ENCODE measurements around the gene CEP85. TPM values are rescaled to one million over a fixed set of nuclear protein-coding genes. Genes with fewer than 3 reads are reported as not detected.

The CEP85 gene
- total RNA-seq, 1 experiment from 2014 or later, result 37.2 TPM

DNA sequence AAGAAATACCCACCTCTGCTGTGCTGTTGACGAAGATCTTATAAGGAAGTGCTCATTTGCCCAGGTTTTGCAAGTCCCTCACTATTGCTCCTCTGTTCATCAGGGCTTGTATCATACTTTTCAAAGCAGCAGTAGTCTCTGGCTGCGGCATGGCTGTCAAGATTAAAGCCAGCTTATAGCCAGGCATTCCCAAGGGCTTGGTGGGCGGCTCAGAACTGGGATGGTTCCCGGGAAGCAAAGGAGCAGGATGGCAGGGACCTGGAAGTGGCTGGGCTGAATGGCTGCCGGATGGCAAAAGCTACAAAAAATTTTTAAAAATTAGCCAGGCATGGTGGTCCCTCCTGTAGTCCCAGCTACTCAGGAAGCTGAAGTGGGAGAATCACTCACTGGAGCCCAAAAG is 29.2 kb downstream of the CEP85 start:
- Histone ChIP-seq H3K9ac (ENCODE audit: low read length) (no peak overlapping the region), H3K27ac (ENCODE audit: low read depth, low read length) (no peak overlapping the region), H3K9me3 (ENCODE audit: control insufficient read depth in 1 of 2, insufficient read depth in 1 of 2, low read depth in 1 of 2, low read length in 2 of 2) (0 out of 4 replicates have a peak, but pooled peaks cover 0 to under 1% of the 10 kb centered on the region in 2 experiments), H3K27me3 (ENCODE audit: insufficient read depth, low read length) (no peaks in the 10 kb centered on the region), H3K9me2 (ENCODE audit: insufficient read depth) (no peaks in the 10 kb centered on the region), H3K4me1 (ENCODE audit: control insufficient read depth in 1 of 2, insufficient read depth in 2 of 2, low read length in 2 of 2) (no peaks in the 10 kb centered on the region), H3K36me3 (ENCODE audit: control insufficient read depth in 1 of 2, insufficient read depth in 2 of 2, low read length in 2 of 2) (peaks cover 41 to 58% of the 10 kb centered on the region in 2 experiments), H3K4me3 (replicated peaks in 1 of 2; ENCODE audit: low read depth in 1 of 2, low read length in 2 of 2) (no peak overlapping the region), H2AFZ (ENCODE audit: low read depth, low read length, poor library complexity, severe bottlenecking) (no peak overlapping the region), H4K20me1 (ENCODE audit: insufficient read depth) (no peaks in the 10 kb centered on the region), H3K4me2 (ENCODE audit: low read length) (no peak overlapping the region), H3K79me2 (ENCODE audit: insufficient read depth, low read length) (no peaks in the 10 kb centered on the region)
- ChIA-PET RAD21 (ENCODE audit: low non-redundant PET in 1 of 2, low total read pairs in 2 of 2, uncharacterized antibody in 2 of 2, unreplicated experiment in 2 of 2) (no interaction called here), CTCF (interaction anchor here (1.0 kb wide), 1 partner anchor 11 kb away, joined by 3 read pairs; no protein-coding TSS in a partner anchor), POLR2A (no interaction called here)
- DNase-seq (ENCODE audit: low read depth, low spot score) (no peak), ATAC-seq (no peak)
- BruUV-seq (replicated peaks), result no TSS peak
- intact Hi-C loops (cut with micrococcal nuclease), result no loop called here
- no peak for TF ChIP-seq ZFX (IDR thresholded peaks at IDR 0.05)
- TF ChIP-seq SRF (IDR thresholded peaks at IDR 0.05; ENCODE audit: low read depth), result no peak
- TF ChIP-seq, protein P1, sequence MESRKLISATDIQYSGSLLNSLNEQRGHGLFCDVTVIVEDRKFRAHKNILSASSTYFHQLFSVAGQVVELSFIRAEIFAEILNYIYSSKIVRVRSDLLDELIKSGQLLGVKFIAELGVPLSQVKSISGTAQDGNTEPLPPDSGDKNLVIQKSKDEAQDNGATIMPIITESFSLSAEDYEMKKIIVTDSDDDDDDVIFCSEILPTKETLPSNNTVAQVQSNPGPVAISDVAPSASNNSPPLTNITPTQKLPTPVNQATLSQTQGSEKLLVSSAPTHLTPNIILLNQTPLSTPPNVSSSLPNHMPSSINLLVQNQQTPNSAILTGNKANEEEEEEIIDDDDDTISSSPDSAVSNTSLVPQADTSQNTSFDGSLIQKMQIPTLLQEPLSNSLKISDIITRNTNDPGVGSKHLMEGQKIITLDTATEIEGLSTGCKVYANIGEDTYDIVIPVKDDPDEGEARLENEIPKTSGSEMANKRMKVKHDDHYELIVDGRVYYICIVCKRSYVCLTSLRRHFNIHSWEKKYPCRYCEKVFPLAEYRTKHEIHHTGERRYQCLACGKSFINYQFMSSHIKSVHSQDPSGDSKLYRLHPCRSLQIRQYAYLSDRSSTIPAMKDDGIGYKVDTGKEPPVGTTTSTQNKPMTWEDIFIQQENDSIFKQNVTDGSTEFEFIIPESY (IDR thresholded peaks at IDR 0.05; ENCODE audit: extremely low read depth, insufficient replicate concordance, low read length), result no peak
- TF ChIP-seq SIN3A (IDR thresholded peaks at IDR 0.05; ENCODE audit: low read depth), result no peak
- no peak for TF ChIP-seq EGR1 (IDR thresholded peaks at IDR 0.05; ENCODE audit: low read depth)
- TF ChIP-seq, protein P2, sequence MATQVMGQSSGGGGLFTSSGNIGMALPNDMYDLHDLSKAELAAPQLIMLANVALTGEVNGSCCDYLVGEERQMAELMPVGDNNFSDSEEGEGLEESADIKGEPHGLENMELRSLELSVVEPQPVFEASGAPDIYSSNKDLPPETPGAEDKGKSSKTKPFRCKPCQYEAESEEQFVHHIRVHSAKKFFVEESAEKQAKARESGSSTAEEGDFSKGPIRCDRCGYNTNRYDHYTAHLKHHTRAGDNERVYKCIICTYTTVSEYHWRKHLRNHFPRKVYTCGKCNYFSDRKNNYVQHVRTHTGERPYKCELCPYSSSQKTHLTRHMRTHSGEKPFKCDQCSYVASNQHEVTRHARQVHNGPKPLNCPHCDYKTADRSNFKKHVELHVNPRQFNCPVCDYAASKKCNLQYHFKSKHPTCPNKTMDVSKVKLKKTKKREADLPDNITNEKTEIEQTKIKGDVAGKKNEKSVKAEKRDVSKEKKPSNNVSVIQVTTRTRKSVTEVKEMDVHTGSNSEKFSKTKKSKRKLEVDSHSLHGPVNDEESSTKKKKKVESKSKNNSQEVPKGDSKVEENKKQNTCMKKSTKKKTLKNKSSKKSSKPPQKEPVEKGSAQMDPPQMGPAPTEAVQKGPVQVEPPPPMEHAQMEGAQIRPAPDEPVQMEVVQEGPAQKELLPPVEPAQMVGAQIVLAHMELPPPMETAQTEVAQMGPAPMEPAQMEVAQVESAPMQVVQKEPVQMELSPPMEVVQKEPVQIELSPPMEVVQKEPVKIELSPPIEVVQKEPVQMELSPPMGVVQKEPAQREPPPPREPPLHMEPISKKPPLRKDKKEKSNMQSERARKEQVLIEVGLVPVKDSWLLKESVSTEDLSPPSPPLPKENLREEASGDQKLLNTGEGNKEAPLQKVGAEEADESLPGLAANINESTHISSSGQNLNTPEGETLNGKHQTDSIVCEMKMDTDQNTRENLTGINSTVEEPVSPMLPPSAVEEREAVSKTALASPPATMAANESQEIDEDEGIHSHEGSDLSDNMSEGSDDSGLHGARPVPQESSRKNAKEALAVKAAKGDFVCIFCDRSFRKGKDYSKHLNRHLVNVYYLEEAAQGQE (IDR thresholded peaks at IDR 0.05; ENCODE audit: low read depth), result no peak
- TF ChIP-seq, protein P3, sequence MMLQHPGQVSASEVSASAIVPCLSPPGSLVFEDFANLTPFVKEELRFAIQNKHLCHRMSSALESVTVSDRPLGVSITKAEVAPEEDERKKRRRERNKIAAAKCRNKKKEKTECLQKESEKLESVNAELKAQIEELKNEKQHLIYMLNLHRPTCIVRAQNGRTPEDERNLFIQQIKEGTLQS (IDR thresholded peaks at IDR 0.05), result no peak
- TF ChIP-seq ELF1 (IDR thresholded peaks at IDR 0.05; ENCODE audit: borderline replicate concordance, low read depth), result no peak
- no peak for TF ChIP-seq POLR2A (IDR thresholded peaks at IDR 0.05; ENCODE audit: borderline replicate concordance, extremely low read depth, insufficient read depth, insufficient read length)
- TF ChIP-seq CBX3 (IDR thresholded peaks at IDR 0.05; ENCODE audit: low read depth), result no peak
- no peak for TF ChIP-seq CEBPB (IDR thresholded peaks at IDR 0.05; ENCODE audit: low read depth)
- no peak for TF ChIP-seq POLR2AphosphoS5 (IDR thresholded peaks at IDR 0.05; ENCODE audit: low read depth, low read length)
- TF ChIP-seq EZH2phosphoT487 (IDR thresholded peaks at IDR 0.05; ENCODE audit: borderline replicate concordance), result no peak
- TF ChIP-seq FOSL1 (IDR thresholded peaks at IDR 0.05; ENCODE audit: low read depth), result no peak
- TF ChIP-seq, protein P4, sequence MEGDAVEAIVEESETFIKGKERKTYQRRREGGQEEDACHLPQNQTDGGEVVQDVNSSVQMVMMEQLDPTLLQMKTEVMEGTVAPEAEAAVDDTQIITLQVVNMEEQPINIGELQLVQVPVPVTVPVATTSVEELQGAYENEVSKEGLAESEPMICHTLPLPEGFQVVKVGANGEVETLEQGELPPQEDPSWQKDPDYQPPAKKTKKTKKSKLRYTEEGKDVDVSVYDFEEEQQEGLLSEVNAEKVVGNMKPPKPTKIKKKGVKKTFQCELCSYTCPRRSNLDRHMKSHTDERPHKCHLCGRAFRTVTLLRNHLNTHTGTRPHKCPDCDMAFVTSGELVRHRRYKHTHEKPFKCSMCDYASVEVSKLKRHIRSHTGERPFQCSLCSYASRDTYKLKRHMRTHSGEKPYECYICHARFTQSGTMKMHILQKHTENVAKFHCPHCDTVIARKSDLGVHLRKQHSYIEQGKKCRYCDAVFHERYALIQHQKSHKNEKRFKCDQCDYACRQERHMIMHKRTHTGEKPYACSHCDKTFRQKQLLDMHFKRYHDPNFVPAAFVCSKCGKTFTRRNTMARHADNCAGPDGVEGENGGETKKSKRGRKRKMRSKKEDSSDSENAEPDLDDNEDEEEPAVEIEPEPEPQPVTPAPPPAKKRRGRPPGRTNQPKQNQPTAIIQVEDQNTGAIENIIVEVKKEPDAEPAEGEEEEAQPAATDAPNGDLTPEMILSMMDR (IDR thresholded peaks at IDR 0.05 in 2 of 3, conservative IDR thresholded peaks at IDR 0.05 in 1 of 3; ENCODE audit: borderline replicate concordance in 1 of 3, insufficient read depth in 1 of 3, low read depth in 2 of 3, low read length in 2 of 3), result no peak
- TF ChIP-seq JUND (IDR thresholded peaks at IDR 0.05), result no peak
- TF ChIP-seq TCF7L2 (IDR thresholded peaks at IDR 0.05; ENCODE audit: borderline replicate concordance, extremely low read depth, insufficient read depth, insufficient read length), result no peak
